HG03039 (cell line): ENCODE data around the gene USP7.
A peak's percentile ranks its signal among the peaks of the same experiment; 100 is the strongest.
"Not testable (repeated sequence)": the region's sequence is repeated elsewhere in the genome, so short reads cannot be mapped to it uniquely, and the experiment has no call there.

ENCODE experiments used
- ATAC-seq: cut with Tn5 transposase; IDR thresholded peaks from one replicate; pipeline ENCODE4 v1.9.1; 2021; ENCODE audit warnings: mild to moderate bottlenecking, moderate library complexity; ENCODE audit not compliant: unreplicated experiment

The USP7 gene

DNA sequence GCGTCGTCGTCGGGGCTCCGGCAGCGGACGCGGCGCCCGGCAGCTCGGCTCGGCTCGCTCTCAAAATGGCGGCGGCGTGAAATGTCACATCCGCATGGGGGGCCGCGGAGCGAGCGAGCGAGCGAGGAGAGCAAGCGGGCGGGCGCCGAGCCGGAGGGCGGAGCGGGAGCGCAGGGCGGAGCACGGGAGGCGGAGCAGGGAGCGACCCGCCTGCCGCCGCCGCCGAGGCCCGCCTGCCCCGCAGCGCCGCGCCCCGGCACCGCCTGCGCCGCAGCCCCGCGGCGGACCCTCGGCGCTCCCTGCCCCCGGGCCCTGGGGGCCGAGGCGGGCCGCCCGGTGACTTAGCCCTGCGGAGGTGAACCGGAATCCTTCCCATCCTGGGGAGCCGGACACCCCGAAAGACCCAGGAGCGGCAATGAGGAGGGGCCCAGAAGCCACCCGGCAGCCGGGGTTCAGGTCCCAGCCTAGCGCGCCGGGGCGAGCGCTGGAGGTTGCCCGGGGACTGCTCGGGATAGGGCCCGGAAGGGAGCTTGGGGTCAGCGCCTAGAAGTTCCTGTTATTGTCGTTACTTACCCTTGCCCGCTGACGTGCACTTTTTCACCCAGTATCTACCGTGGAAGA, at the start of gene USP7:
TSS of gene USP7 (minus strand) at position 86 of the 621 bp plus-strand sequence. CDS start 621 bp downstream, outside the sequence.
- peak; percentile 79 for ATAC-seq

DNA sequence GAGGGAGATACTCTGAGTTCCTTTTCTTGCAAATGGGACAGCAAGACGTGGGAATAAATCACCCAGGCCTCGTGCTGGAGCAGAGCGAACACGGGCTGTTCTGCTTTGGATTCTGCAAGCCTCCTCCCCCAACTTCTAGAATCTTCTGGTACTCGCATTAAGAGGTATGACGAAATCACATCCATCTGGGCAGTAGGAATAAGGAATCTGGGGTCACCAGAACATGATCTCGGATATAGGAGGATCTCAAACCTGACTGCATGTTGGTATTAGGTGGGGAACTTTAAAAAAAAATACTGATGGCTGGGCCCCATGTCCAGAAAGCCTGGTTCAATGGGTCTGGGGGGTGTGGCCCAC, 49.8 kb upstream of the USP7 start:
- ATAC-seq = no peak

DNA sequence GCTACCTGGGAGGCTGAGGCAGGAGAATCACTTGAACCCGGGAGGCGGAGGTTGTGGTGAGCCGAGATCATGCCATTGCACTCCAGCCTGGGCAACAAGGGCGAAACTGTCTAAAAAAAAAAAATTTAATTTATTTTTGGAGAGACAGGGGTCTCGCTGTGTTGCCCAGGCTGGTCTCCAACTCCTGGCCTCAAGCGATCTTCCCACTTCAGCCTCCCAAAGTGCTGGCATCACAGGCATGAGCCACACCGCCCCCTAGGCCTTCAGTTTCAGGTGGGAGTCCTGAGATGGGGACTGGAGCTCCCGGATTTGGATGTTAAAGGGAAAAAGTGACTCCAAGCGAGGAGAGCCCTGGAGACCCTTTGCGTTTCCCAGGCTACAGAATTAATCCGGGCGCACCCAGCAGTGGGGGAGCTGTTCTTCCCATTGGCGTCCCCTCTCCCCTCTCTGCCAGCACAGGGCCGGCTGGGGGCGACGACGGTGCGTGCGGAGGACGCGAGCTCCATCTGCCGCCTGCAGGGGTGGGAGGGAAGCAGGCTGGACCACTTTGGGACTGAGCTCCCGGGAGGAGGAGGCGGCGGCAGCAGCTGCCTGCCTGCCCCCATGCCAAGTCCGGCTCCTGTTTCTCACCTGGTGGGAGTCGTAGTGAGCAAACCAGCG, 49.3 kb upstream of the USP7 start:
- ATAC-seq = no peak

DNA sequence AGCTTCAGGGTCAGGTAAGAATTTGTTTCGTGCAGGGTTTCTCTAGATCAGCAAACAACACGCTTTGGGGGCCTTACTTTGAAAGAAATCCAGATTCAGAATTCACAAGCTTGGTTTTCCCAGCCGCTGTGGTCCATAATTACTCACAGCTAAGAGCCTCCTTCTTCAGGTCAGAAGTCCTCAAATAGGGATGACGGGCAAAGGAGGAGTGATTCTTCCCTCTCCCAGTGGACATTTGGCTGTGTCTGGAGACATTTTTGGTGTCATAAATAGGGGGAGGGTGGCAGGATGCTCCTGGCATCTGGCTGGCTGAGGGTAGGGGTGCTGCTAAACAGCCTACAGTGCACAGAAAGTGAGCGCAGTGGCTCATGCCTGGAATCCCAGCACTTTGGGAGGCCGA, 48.6 kb upstream of the USP7 start:
- ATAC-seq = no peak

DNA sequence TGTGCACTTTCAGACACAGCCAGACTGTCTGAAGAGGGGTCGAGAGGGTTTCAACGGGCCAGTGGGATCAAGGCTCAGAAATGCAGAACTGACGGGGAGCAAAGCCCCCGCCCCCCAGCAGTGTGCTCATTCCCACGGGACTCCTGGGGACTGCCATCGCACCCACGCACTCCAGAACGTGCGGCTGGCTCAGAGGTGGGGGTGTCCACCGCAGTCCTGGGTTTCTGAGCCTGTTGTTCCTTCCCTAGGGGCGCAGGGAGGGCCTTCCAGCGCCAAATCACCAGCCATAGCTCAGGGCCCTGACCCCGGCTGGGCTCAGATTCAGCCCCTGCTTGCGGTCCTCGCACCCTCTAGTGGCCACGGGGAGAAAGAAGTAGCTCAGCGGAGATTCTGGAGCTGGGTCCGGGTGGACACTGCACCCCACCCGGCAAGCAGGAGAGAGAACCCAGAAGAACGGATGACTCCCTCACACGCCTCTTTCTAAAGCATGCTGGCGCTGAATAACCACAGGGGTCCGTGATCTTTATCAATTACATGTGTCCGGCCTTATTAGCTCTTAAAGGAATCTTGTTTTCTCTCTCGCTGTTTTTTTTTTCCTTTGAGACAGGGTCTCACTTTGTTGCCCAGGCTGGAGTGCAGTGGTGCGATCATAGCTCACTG, 45.0 kb upstream of the USP7 start:
- no peak for ATAC-seq

DNA sequence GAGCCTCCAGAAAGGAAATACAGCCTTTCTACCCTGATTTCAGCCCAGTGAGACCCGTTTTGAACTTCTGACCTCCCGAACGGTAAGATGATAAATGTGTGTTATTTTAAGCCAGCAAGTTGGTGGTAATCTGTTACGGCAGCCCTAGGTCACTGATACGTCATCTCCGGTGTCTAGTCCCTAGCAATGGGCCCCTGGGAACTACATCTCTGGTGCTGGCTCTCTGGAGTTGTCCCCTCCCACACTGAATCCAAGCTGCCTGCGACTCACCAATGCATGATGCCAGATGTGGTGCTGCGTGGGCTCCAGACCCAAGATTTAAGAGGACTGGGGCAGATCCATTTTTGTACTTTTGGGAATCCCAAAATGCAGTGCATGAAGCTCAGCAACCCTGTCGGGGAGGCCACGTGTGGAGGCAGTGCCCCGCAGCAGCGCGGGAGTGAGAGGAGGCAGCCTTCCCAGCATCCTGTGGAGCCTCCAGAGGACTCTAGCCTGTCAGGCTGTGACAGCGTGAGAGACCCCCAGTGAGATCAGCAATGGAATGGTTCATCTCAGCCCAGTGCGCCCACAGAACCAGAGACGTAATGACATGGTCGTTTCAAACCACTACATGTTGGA, 43.6 kb upstream of the USP7 start:
- ATAC-seq = no peak

DNA sequence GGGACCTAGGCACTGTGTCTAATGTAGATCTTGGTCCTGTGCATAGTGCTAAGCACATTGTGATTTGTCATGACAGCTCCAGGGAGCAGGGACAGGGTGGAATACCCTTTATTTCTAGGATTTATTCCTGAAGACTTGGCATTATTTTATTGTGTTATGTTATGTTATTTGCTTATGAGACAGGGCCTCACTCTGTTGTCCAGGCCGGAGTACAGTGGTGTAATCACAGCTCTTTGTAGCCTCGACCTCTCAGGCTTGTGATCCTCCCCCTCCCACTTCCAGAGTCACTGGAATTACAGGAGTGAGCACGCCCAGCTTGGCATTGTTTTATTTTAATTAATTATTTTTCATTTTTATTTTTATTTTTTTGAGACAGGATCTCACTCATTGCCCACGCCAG, 40.5 kb upstream of the USP7 start:
- no peak for ATAC-seq

DNA sequence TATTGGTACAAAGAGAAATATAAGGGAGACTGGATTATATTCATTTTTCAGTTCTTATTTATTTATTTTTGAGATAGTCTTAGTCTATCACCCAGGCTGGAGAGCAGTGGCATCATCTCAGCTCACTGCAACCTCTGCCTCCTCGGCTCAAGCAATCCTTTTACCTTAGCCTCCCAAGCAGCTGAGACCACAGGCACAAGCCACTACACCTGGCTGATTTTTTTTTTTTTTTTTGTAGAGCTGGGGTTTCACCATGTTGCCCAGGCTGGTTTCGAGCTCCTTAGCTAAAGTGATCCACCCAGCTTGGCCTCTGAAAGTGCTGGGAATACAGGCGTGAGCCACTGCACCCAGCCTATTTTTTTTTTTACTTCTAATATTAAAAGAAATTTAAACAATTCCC, 40.1 kb upstream of the USP7 start:
- ATAC-seq = no peak

DNA sequence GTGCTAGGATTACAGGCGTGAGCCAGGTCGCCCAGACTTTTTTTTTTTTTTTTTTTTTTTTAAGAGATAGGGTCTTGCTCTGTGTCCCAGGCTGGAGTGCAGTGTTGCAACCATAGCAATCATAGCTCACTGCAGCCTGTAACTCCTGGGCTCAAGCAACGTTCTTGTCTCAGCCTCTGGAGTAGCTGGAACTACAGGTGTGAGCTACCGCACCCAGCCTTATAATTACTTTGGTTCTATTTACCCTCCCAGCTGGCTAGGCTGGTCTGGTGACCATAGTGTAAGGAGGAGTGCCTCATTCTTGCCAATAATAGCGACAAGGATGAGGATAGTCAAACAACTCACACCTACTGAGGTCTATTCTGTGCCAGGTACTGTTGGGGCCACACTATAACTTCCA, 39.6 kb upstream of the USP7 start:
- ATAC-seq = no peak

DNA sequence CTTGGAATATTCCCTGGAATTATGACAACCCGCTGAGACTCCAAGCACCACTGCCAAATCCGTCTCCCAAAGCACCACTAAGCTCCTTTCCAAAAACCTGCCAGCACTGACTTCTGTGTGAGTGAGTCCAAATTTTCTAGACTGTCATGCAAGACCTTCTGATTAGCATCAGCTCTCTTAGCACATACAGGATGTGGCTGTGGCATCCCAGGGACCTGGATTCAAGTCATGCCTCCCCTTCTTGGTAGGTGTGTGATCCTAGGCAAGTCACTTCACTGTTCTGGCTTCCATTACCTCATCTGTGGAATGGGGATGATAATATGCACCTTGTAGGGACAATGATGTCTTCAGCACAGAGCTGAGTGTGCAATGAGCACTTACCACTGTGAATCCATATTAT, 38.3 kb upstream of the USP7 start:
- no peak for ATAC-seq

DNA sequence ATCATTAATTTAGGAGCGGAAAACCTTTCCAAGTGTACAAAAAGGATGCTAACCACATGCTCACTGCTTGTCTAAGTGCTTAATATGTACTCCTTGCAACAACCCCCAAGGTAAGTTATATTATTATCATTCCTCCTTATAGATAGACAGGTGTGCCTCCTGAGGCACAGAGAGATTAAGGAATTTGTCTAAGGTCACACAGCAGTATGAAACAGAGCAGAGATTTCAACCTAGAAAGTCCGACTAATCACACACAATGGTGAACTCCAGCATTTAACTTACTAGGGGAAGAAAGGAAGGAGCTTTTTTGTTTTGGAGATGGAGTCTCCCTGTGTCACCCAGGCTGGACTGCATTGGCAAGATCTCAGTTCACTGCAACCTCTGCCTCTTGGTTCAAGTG, 37.0 kb upstream of the USP7 start:
- ATAC-seq = no peak

DNA sequence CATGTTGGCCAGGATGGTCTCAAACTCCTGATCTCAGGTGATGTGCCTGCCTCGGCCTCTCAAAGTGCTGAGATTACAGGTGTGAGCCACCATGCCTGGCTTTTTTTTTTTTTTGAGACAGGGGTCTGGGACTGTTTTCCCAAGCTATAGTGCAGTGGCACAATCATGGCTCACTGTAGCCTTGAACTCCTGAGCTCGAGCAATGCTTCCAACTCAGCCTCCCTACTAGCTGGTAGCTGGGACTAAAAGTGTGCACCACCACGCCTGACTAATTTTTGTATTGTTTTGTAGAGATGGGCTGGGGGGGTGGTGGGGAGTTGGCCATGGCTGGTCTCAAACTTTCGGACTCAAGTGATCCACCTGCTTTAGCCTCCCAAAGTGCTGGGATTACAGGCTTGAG, 36.1 kb upstream of the USP7 start:
- ATAC-seq = no peak

DNA sequence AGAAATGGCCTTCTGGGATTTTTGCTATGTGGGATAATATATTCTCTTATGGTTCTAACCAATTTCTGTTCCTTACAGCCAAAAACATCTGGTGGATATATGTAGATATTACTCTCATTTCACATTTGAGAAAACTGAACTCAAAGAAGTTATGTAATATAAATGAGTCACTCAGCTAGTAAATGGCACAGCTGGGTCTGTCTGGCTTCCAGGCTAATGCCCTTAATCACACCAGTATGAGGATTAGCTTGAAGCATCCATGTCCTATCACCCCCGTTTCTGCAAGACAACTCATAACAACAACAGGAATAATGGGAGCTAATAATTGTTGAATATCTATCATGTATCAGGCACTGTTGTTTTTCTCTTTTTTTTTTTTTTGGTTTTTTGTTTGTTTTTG, 34.4 kb upstream of the USP7 start:
- ATAC-seq = no peak

DNA sequence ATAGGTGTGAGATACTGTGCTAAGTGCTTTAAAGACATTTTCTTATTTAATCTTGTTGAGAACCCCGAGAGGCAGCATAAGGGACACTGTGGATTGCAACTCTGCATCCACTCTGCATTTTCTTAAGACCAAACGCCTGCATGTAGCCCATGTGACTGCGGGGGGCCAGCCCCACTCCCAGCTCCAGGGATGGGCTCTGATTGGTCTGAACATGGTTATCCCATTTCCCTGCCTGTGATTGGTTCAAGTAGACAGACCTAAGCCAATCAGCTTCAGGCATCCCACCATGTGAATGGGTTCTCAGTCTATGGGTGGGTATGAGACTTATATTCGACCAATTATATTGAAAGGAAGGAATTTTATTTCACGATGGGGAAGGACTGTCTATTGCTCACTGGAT, 33.2 kb upstream of the USP7 start:
- no peak for ATAC-seq

DNA sequence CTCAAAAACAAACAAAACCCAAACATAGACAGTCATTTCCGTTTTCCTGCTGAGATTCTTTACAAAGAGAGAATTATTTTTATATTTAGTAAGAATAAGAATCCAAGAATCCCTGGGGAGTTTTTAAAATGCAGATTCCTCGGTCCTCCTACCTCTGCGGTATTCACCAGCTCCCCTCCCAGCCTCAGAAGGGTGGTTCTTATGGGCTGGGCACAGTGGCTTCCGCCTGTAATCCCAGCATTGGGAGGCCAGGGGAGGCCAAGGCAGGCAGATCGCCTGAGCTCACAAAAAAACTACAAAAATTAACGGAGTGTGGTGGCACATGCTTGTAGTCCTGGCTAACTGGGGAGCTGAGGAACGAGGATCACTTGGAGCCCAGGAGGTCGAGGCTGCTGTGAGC, 26.7 kb upstream of the USP7 start:
- no peak for ATAC-seq

DNA sequence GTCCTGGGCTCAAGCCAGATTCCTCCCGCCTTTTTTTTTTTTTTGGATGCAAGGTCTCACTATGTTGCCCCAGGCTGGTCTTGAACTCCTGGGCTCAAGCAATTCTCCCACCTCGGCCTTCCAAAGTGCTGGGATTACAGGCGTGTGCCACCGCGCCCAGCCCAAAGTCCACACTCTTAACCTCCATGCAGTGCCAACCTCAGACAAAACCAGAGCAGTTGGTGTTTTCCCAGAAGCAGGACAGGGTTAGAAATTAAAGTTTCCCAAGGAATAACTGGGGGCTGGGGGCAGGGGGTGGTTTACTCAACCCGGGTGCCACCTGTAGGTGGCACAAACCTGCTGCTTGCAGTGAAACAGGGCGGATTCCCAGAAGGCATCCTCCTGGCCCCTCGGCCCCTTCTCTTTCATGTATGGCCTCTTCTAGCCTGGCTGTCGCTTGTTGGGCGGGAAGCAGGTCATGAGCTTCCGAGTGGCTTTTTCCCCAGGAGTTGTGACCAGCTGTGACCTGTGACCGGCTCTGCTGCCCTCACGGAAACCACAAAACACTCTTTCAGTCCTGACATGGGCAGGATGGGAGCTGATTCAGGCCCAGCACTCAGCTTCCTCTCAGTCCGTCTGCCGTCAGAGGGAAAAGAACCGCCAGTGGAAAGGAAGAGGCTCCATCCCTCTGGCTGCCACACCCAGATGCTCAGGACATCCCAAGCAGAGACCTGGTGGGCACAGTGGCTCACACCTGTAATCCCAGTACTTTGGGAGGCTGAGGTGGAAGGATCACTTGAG, 25.6 kb upstream of the USP7 start:
- ATAC-seq = no peak

DNA sequence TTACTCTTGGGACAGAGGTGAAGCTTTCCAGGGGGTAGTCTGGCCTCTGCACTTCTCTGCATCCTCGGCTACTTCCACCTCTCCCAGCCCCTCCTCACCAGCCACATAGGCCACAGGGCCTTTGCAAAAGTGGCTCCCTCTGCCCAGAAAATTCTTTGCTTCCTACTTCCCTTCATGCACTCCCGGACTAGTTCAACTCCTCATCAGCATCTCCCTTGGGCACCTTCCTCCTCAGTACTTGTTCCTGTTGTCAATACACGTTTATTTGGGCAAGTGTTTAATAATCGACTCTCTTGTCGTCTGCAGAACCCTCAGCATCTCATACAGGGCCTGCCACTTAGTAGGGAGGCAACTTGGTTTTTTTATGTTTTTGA, 23.1 kb upstream of the USP7 start:
- ATAC-seq = no peak

DNA sequence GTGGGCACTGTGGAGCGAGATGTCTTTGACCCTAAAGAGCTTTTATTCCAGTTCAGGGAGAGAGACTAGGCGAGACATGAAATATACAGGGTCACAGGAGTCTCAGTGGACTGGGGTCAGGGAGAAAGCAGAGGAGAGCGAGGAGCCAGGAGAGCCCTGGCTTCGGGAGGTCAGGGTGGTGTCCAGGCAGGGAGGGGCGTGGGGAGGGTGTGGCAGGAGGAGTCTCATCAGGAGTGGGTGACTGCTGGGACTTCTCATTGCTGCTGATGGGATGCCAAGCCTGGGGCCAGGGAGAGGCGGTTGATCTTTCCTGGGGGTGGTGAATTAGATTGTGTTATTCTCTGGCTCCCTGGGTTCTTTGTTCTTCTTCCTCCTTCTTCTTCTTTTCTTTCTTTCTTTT, 22.4 kb upstream of the USP7 start:
- ATAC-seq = no peak

DNA sequence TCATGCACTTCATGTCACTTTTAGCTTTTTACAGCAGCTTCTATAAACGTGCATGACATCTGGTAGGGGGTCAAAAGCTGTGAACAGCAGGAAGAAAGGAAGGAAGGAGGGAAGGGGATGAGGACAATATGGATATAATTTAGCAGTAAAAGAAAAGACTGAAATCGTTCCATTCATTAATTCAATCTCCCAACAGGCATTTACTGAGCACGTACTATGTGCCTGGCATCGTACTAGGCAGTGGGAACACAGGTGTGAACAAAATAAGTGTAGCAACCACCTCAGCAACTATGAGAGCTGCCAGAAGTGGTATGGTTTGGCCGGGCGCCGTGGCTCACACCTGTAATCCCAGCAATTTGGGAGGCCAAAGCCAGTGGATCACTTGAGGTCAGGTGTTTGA, 19.1 kb upstream of the USP7 start:
- no peak for ATAC-seq

DNA sequence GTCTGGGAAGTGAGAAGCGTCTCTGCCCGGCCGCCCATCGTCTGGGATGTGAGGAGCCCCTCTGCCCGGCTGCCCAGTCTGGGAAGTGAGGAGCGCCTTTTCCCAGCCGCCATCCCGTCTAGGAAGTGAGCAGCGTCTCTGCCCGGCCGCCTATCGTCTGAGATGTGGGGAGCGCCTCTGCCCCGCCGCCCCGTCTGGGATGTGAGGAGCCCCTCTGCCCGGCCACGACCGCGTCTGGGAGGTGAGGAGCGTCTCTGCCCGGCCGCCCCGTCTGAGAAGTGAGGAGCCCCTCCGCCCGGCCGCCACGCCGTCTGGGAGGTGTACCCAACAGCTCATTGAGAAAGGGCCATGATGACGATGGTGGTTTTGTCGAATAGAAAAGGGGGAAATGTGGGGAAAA, 18.2 kb upstream of the USP7 start:
- not testable (repeated sequence) for ATAC-seq

DNA sequence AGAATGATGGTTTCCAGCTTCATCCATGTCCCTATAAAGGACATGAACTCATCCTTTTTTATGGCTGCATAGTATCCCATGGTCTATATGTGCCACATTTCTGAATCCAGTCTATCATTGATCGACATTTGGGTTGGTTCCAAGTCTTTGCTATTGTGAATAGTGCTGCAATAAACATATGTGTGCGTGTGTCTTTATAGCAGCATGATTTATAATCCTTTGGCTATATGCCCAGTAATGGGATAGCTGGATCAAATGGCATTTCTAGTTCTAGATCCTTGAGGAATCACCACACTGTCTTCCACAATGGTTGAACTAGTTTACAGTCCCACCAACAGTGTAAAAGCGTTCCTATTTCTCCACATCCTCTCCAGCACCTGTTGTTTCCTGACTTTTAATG, 12.5 kb upstream of the USP7 start:
- not testable (repeated sequence) for ATAC-seq
